HG03565 (cell line): ENCODE results near the gene PKD1L1.
"Not testable (repeated sequence)": the region's sequence is repeated elsewhere in the genome, so short reads cannot be mapped to it uniquely, and the experiment has no call there.

ENCODE experiments used
- ATAC-seq: cut with Tn5 transposase; IDR thresholded peaks from one replicate; pipeline ENCODE4 v1.9.1; 2021; ENCODE audit warnings: mild to moderate bottlenecking, moderate library complexity; ENCODE audit not compliant: unreplicated experiment

The PKD1L1 gene

DNA sequence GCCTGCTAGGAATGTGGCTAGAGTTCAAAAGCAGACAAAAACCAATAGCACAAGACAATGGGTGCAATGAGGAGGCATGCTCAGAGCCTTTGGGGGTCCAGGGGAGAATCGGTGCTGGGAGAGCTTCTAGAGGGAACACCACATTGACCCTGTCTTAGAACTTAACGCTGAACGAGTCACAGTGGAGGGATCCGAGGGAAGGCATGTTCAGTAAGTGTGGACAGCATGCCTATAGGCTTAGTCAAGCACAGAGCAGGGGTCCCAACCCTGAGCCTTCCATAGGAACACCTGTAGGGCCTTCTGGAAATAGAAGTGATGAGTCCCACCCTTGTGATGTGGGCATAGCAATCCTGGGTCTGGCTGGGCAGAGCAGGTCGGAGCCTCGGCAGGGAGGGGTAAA lies 148.7 kb downstream of the PKD1L1 start:
- no peak for ATAC-seq

DNA sequence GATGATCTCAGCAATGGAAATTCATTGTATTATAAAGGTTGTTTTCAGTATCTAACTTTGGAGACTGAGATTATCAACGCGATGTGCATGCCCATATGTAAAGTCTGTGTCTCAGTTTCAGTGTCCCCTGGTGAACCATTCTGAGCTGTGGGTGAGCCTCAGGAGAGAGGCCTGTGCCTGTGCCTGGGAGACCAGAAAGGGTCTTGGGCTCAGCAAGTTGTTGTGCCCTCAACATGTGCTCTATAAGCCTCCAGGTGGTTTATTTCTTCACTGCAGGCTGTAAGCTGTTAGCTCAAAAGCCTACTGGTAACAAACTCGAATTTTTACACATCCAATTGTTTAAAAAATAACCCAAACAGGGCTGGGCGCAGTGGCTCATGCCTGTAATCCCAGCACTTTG lies 151.9 kb downstream of the PKD1L1 start:
- no peak for ATAC-seq

DNA sequence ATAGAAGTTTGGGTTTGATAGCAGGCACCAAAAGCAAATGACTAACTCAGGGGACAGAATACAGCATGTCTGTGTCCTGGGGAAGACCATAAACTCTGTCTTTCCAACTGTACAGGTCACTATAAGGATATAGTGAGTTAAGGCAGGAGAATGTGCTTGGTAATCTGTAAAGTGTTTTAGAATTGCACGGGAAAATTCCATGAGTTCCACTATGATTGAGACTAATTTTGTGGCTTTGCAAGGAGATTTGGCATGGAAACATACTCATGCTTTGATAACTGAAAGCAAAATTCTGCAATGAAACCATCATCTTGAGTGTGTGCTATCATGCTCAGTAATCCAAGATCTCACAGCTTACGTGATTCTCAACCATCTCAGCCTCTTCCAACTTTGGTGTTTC lies 152.6 kb downstream of the PKD1L1 start:
- no peak for ATAC-seq

DNA sequence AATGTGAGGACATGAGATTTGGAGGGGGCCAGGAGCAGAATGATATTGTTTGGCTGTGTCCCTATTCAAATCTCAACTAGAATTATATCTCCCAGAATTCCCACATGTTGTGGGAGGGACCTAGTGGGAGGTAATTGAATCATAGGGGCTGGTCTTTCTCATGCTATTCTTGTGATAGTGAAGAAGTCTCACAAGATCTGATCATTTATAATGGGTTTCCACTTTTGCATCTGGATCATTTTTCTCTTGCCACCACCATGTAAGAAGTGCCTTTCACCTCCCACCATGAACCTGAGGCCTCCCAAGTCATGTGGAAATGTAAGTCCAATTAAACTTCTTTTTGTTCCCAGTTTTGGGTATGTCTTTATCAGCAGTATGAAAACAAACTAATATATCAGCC lies 153.1 kb downstream of the PKD1L1 start:
- ATAC-seq: not testable (repeated sequence)

DNA sequence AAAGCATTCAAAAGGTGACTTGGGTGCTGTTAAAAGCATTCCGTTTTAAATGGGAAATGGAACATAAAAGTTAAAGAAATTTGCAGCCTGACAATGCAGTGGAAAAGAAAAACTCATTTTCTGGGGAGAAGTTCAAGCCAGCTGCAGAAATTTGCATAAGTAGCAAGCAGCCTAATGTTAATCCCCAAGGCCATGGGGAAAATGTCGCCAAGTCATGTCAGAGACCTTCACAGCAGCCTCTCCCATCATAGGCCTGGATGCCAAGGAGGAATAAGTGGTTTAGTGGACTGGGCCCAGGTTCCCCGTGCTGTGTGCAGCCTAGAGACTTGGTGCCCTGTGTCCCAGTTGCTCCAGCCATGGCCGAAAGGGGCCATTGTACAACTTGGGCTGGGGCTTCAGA lies 154.2 kb downstream of the PKD1L1 start:
- no peak for ATAC-seq

DNA sequence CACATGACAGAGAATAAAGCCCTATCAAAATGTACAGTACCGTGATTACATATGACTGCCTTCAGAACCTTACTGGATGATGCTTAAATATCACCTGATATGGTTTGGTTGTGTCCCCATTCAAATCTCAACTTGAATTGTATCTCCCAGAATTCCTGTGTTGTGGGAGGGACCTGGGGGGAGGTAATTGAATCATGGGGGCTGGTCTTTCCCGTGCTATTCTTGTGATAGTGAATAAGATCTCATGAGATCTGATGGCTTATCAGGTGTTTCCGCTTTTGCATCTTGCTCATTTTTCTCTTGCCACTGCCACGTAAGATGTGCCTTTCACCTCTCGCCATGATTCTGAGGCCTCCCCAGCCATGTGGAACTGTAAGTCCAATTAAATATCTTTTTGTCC lies 155.1 kb downstream of the PKD1L1 start:
- ATAC-seq: not testable (repeated sequence)

DNA sequence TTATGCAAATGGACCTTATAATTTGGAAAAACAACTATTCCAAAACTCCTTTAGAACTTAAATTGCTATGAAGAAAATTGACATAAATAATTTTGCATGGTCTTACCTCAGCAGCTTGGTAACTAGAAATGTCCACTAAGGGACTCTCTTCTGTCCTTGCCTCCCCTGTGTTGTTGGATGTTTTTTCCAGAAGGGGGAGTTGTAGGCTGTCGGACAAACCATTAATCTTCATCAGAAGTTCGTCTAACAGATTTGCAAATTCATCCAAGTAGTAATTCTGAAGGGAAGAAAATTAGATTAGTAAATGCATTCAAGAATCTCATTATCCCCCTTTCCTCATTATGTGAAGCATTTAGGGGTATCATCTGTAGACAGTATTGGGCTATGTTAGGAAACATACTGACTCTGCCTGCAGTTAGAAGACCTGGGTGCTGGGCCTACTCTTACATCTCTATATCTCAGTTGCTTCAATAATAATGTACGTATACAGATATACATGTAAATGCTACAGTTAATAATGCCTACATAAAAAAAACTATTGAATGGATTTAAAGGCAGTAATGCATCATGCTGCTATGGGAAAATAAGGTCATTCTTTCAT lies 155.6 kb downstream of the PKD1L1 start:
- no peak for ATAC-seq

DNA sequence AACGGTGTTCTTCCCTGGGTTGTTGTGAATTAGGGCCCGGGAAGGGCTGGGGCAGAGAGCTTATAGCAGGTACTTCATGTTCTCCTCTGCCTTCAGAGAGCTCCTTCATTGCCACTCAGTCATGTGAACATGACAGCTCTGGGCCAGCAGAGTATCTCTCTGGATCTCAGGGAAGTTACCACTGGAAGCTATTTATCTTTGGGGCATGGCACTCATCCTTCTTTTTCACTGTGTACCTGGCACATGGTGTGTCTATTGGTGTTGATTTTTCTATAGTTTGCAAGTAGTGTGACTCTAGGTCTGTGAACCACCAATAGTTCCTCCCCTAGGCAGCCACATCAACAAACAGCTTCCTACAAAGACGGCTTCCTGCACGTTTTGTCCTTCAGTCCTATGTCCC lies 156.6 kb downstream of the PKD1L1 start:
- ATAC-seq: no peak

DNA sequence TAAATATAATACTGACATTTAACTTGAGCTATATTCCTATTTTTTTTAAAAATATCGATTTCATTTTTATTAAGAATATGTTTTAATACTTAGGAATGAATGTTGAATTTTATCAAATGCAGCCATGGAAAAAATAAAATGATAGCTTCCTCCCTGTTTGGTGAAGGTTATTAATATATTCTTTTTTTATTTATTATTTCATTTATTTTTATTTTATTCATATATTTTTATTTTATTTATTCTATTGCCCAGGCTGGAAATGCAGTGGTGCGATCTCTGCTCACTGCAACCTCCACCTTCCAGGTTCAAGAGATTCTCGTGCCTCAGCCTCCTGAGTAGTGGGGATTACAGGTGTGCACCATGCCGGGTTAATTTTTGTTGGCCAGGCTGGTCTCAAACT lies 160.2 kb downstream of the PKD1L1 start:
- no peak for ATAC-seq

DNA sequence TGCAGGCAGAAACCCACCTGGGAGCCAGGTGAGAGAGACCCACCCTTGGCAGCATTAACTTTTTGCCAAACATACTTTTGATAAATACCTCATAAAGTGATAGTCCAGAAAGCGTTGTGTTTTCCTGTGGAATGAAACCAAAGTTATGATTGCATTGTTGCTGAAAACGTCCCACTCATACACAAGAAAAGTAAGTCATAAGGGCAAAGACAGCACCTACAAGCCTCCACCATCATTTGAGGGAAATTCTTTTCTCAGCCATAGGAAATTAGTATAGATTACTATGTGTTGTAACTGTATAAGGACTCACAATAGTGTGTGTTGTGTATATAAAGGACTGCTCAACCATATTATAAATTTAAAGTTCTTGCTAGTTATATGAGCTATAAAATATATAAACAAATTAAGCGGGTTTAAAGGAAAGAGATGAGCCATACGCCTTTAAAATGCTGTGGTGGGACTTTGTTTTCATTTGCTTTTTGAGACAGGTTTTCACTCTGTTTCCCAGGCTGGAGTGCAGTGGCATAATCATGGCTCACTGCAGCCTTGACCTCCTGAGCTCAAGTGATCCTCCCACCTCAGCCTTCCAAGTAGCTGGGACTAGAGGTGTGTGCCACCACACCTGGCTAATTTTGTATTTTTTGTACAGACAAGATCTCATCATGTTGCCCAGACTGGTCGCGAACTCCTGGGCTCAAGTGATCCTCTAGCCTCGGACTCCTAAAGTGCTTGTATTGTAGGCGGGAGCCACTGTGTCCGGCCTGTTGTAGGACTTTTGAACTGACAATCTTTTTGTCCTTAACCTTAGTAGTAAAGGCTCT lies 160.8 kb downstream of the PKD1L1 start:
- no peak for ATAC-seq

DNA sequence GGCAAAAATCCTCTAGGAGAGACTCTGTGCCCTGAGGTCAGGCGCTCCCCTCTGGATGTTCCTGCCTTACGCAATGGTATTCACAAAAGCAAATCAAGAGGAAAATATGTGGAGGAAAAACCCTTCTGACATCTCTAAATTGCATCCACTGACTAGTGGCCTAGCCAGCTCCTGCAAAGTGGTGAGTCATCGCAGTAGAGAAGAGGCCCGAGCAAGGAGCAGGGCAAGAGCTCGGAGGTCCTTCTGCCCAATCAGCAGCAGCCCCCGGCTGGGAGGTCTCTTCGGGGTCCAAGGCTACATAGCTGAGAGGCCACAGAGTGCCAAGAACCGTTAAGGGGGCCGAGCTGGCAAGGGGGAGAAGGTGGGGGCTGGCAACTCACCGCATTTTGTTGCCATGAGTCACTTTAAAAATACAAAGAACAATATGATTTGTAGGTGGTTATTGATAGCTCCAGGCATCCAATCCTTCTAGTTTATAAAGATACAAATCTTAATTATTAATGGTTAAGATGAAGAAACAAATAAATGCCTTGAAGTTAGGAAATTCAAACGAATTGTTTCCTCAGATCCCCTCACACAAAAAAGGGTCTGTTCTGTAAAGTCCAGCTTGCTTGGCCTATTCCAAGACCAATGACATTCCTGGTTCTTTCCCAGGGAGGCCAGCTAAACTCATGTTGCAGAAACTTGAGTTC lies 161.6 kb downstream of the PKD1L1 start:
- no peak for ATAC-seq

DNA sequence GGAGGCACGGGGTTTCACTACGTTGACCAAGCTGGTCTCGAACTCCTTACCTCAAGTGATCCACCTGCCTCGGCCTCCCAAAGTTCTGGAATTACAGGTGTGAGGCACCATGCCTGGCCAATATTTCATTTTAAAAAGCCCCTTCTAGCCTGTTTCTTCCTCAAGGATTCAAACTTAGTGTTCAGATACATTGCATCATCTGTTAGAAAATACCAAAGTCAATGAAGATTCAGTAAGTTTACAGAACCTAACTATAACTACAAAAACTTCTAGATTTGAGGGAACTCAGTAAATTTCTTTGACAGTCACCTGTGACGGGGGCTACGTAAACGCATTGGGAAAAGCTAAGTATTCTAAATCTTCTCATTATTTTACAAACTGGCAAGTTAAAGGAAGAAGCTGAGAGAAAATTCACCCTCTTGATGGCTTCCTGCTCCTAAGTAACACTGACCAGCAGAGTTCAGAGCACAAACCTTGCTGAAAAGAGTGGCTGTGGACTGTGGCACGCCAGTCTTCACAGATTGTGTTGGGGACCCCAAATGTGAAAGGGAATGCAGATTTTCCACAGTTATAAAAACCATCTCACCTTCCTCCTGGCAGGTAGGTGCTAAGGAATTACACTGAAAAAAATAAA lies 162.2 kb downstream of the PKD1L1 start:
- ATAC-seq: no peak

DNA sequence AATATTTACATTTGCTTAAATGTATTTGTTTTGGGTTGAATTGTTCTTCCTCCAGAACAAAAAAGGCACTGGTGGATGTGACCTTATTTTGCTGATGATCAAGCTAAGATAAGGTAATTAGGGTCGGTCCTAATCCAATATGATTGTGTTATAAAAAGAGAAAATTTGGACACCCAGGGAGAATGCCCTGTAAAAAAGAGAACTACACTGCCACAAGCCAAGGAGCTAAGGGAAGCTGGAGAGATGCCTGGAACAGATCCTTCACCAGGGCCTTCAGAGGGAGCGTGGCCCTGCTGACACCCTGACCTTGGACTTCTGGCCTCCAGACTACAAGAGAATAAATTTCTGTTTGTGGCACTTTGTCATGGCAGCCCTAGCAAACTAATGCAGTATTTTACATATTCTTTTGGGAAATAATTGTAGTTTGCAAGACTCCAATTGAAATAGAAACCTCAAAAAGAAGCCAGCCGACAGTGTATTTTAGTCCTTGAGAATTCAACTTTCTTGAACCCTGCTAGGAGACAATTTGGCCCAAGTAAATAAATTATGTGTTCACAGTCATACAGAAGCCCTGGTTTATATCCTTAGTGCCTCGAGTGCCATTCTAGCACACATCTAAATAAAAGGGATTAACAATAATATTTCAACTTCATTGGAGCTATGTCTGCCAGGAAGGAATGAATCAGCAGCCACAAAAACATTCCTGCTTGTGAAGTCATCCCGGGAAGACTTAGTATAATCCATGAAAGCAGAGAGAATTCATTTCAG lies 164.6 kb downstream of the PKD1L1 start:
- ATAC-seq: no peak

DNA sequence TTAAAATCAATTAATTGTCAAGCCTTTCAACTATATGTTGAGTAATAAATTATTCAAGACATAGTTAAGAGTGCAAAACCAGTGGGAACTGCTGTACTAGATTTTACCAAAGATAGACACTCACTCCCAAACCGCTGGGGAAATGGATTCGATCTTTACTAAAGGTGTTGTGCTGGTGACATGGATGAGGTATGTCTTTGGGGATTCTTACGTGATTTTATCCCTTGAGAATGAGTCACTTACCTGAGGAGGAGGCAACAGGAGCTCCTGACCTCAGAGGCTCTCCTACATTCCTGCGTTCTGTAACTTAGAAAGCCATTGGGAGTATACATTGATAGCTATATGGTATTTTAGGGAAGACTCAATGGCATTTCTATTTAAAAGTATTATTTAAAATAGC lies 165.5 kb downstream of the PKD1L1 start:
- no peak for ATAC-seq

DNA sequence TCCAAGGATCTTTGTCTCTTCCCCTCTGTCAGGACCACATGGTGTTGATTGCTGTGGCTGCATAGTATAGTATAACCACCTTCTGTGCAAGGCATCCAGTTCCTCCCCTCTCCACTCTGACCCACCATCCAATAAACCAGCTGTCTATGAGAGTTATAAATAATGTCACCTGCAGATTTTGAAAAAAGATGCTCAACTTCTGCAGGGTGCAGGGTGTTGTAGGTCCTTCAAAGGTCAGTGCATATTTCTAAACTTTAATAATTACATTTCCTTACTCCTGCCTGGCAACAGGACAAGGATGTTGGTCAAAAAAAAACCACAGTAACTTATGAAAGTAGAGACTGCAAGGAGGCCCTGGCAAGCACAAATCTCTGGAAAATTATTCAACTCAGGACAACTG lies 166.2 kb downstream of the PKD1L1 start:
- ATAC-seq: no peak

DNA sequence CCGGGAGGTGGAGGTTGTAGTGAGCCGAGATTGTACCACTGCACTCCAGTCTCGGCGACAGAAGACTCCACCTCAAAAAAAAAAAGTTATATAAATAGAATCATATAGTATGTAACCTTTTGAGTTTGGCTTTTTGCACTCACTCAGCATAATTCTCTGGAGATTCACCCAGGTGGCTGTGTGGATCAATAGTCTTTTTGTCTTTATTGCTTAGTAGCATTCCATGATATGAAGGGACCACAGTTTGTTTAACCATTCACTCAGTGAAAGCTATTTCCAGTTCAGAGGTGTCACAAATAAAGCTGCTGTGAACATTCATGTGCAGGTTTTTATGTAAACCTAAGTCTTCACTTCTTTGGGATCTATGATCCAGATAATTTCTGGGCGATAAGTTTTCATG lies 167.7 kb downstream of the PKD1L1 start:
- ATAC-seq: no peak

DNA sequence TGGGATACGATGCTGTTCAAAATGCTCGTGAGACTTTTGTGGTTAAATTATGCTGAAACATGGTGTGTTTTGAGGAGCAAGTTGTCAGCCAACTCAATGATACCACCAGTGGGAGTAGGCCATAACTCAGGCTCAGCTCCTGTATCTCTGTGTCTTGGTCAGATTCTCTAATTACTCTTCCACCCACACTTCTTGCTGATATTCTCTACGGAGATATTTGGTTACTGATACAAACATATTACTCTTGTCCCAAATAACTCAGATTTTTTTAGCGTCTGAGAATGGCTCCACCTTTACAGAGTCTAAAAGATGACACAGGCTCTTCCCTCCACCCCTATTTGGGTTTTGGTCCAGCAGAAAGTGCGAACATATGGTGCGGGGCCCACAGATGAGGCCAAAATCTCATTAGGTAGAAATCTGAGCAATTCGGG lies 168.9 kb downstream of the PKD1L1 start:
- no peak for ATAC-seq

DNA sequence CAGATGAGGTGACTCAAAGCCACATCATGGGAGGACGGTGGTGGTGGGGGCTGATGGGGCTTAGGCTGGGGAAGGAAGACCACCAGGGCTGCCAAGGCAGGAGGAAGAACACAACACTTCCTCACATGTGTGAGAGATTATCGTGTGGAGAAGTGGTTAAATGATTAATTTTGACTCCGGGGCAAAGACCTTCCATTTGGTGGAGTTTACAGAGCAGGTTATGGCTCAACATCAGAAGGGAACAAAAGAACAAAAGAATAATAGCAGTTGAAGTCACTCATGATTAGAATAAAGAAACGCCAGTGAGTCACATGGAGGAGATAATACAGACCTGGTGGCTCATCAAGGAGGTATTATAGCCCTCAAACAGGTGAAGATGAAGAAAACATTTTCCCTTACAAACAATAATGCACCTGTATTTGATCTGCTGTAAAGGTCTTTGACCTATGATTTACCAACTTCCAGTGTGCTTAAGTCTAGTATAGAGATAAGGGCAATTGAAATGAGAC lies 170.1 kb downstream of the PKD1L1 start:
- no peak for ATAC-seq

DNA sequence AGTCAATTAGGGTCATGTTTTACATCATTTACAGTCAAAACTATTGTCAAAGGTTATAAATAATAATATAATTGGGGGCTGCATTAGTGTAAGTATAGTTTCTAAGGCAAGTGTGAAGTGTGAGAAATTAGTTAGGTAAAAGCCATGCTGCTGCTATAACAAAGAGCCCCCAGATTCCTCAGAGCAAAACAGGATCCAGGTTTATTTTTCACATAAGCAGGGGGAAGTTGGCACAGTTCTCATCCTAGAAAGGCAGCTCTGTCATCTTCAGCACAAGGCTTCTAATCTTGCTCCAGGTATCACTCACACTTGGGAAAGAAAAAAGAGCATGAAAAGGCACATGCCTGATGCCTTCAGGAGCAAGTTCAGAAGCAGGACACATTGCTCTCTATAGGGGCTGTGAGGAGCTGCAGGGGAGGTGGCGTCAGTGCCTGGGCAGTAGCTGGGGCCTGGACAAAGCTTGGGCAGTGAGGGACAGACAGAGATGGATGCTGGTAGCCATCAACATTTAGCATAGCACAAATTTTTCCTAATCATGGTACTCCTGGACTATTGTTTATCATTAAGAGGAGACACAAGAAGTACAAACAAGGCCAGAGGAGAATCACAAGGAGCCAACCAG lies 170.6 kb downstream of the PKD1L1 start:
- no peak for ATAC-seq

DNA sequence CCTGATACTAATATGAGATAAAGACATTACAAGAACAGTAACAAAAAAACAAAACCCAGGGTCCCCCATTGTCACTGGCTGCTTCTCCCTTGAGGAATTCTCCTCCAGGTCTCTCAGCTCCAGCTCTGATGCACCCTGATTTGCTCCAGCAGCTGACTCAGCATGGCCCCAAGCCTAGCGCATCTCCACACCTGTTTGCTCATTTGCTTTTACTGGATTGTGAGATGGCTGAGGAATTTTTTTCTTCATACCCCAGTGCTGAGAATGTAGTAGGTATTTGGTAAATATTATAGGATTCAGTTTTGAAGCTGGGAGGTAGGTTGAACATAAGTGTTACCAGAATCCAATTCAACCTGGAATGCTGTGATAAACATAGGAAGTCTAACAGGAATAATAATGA lies 171.9 kb downstream of the PKD1L1 start:
- no peak for ATAC-seq
